VCaP (cell line): ENCODE data around the gene RERGL.
"Not testable (repeated sequence)": the region's sequence is repeated elsewhere in the genome, so short reads cannot be mapped to it uniquely, and the experiment has no call there.

Source experiments
- H3K27ac ChIP-seq: fragments of 450-650 bp; 2 replicates; pipeline ENCODE4 v1.5.1; 2017
- TF ChIP-seq, protein P1 (sequence below): fragments of 450-650 bp; conservative IDR thresholded peaks from 2 replicates; pipeline ENCODE4 v1.5.1; 2017; ENCODE audit warnings: mild to moderate bottlenecking, moderate library complexity

RERGL gene

DNA sequence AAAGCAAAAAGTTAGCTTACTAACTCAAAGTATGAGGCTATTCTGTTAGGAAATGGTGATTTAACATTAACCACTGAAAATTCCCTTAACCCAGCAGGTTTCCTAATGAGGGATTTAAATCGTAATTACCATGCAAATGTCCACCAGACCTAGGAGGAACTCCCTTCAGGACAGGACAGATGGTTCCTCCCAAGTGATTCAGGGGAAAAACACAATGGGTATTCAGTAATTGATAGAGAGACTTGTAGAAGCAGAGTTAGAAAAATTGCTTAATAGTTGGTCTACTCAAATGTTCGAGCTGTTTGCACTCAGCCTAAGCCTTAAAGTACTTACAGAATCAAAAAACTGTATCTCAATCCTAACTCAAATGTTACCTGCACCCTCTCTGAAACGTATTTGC lies 21.6 kb downstream of the RERGL start:
- TF ChIP-seq, protein P1, sequence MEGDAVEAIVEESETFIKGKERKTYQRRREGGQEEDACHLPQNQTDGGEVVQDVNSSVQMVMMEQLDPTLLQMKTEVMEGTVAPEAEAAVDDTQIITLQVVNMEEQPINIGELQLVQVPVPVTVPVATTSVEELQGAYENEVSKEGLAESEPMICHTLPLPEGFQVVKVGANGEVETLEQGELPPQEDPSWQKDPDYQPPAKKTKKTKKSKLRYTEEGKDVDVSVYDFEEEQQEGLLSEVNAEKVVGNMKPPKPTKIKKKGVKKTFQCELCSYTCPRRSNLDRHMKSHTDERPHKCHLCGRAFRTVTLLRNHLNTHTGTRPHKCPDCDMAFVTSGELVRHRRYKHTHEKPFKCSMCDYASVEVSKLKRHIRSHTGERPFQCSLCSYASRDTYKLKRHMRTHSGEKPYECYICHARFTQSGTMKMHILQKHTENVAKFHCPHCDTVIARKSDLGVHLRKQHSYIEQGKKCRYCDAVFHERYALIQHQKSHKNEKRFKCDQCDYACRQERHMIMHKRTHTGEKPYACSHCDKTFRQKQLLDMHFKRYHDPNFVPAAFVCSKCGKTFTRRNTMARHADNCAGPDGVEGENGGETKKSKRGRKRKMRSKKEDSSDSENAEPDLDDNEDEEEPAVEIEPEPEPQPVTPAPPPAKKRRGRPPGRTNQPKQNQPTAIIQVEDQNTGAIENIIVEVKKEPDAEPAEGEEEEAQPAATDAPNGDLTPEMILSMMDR: no peak

DNA sequence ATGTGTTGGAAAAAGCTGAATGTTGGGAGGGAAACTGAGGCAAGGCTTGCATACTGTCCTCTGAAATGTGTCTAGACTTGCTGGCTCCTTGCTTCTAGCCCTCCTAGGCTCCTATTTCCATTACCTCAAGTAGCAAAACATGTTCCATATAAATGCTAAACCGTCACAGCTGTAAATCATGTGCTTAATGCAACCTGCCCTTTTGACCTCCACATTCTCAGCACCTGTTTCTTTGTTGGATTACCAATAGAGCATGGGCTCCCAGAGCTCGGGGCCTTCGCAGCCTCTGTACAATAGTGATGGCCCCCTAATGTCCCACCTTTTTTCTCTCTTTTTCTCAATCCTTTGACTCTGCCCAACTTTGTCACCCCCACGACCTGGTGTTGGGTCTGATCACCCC lies 23.3 kb downstream of the RERGL start:
- H3K27ac ChIP-seq: no peak overlapping the region
- TF ChIP-seq, protein P1: no peak

More for the DNA sequence above, 21.6 kb downstream of the RERGL start:
- no peak overlapping the region for H3K27ac ChIP-seq

DNA sequence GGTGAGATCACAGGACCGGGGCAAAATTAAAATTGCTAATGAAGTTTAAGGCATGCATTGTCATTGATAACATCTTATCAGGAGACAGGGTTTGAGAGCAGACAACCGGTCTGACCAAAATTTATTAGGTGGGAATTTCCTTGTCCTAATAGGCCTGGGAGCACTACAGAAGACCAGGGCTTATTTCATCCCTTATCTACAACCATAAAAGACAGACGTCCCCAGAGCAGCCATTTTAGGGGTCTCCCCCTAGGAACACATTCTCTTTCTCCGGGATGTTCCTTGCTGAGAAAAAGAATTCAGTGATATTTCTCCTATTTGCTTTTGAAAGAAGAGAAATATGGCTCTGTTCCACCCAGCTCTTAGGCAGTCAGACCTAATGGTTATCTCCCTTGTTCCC lies 27.1 kb downstream of the RERGL start:
- not testable (repeated sequence) for H3K27ac ChIP-seq

DNA sequence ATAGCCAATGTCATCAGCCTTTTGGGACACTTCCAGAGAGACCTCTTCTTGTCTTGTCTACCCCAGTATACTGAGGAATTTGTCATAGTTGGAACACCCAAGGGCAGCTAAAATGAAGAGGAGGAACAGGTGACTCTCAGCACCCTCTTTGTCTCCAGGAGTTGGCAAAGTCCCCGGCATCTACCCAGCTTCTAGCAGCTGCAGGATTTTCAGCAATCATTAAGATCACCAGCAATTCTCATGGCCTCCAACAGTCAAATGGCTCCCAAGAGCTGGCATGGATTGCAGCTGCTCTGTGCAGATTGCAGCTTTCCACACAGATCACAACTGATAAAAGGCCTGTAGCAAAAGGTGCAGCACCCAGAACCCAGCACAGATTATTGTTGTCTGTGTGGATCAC lies 32.9 kb downstream of the RERGL start:
- no peak overlapping the region for H3K27ac ChIP-seq
- TF ChIP-seq, protein P1: no peak

DNA sequence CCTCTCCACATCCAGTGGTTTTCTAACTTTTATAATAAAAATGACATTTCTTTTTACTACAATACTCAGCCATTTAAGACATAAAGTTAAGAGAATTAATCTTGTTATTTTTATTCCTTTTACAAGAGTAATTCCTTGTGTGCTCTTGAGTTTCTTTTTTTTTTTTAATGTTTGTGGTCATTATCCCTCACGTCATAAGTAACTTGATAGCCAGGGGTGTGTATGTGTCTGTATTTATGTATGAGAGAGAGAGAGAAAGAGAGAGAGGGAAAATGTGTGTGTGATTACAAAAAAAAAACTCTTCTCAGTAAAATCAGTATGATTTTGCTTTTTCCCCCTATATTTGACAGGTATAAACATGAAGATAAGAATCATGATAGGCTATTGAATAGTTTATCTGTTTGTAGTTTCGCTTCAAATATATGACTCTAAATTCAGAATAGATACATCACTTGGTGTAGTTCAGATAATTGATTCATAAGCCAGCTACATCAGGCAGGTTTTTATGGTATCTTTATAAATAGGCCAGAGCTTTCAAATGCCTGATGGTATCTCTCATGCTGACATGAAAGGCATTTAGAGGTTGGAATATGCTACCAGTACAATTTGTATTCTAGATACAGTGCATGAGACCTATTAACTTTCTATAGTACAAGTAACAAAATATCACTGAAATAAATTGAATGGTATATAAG lies 34.9 kb downstream of the RERGL start:
- TF ChIP-seq, protein P1: no peak
- H3K27ac ChIP-seq: no peak overlapping the region

DNA sequence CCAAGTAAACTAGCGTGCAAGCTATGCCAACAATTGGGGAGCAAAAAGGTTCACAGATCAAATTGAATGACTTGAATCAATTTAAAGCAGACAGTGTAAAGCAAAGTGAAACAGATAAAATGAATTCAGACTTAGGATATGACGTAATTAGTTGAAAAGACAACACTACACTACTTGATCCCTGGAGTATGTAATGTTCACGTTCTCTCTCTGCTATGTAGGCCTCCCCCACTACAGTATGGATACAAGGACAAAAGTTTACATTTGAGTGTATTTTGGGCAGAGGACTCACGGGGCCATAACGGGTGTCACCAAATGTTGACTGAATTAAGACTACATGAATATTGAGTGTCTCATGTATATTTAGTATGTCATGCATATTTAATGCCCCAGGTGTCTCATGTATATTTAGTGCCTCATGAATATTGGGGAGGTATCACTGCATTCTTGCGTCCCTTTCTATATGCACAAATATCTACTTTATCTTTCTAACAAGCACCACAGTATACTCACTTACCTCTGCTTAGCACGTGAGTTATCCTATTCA lies 44.5 kb downstream of the RERGL start:
- TF ChIP-seq, protein P1: no peak
- H3K27ac ChIP-seq: no peak overlapping the region

DNA sequence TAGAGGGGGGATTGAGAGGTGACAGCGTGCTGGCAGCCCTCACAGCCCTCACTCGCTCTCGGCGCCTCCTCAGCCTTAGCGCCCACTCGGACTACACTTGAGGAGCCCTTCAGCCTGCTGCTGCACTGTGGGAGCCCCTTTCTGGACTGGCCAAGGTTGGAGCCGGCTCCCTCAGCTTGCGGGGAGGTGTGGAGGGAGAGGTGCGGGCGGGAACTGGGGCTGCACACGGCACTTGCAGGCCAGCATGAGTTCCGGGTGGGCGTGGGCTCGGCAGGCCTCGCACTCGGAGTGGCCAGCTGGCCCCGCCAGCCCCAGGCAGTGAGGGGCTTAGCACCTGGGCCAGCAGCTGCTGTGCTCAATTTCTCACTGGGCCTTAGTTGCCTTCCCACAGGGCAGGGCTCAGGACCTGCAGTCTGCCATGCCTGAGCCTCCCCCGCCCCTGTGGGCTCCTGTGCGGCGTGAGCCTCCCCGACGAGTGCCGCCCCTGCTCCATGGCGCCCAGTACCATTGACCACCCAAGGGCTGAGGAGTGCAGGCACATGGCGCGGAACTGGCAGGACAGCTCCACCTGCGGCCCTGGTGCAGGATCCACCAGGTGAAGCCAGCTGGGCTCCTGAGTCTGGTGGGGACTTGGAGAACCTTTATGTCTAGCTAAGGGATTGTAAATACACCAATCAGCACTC lies 49.8 kb downstream of the RERGL start:
- not testable (repeated sequence) for H3K27ac ChIP-seq
